K562 (cell line): ENCODE results near the gene KLRC4. TPM values are rescaled to one million over a fixed set of nuclear protein-coding genes. Genes with fewer than 3 reads are reported as not detected.

Experiments
- CBFA2T2 ChIP-seq: fragments of 450-650 bp; conservative IDR thresholded peaks from 2 replicates; pipeline ENCODE4 v1.6.1; 2017; ENCODE audit warnings: mild to moderate bottlenecking
- CBFA2T3 ChIP-seq: fragments of 450-650 bp; IDR thresholded peaks from 2 replicates; pipeline ENCODE4 v1.6.1; 2017
- CBX5 ChIP-seq: IDR thresholded peaks from 2 replicates; pipeline ENCODE4 v1.6.1; 2014; ENCODE audit warnings: low read depth, borderline replicate concordance
- COPS2 ChIP-seq: fragments of 450-650 bp; conservative IDR thresholded peaks from 2 replicates; pipeline ENCODE4 v1.6.1; 2016; ENCODE audit warnings: mild to moderate bottlenecking, moderate library complexity
- CXXC5 ChIP-seq: fragments of 250-450 bp; sonication (Bioruptor Pico); IDR thresholded peaks from 2 replicates; pipeline ENCODE4 v1.8.0; 2022; ENCODE audit warnings: inconsistent platforms, mild to moderate bottlenecking, moderate library complexity
- DIDO1 ChIP-seq: fragments of 450-650 bp; IDR thresholded peaks from 2 replicates; pipeline ENCODE4 v1.6.1; 2016; ENCODE audit warnings: low read depth, missing biosample characterization, missing genetic modification characterization
- EP400 ChIP-seq: fragments of 450-650 bp; IDR thresholded peaks from 2 replicates; pipeline ENCODE4 v1.6.1; 2017; ENCODE audit warnings: antibody characterized with exemption, mild to moderate bottlenecking, moderate library complexity
- KDM4B ChIP-seq, 2 experiments: fragments of 450-650 bp in 1 of 2; sonication (generic) in 1 of 2; IDR thresholded peaks; 2 replicates each; pipeline ENCODE4 v1.6.1; 2016 to 2017; ENCODE audit warnings: borderline replicate concordance in 2 of 2, antibody characterized with exemption in 1 of 2, low read depth in 1 of 2, mild to moderate bottlenecking in 1 of 2
- MTA2 ChIP-seq: fragments of 450-650 bp; IDR thresholded peaks from 2 replicates; pipeline ENCODE4 v1.6.1; 2016; ENCODE audit warnings: low read depth
- PRMT5 ChIP-seq: sonication (generic); formaldehyde crosslinking; IDR thresholded peaks from 2 replicates; pipeline ENCODE4 v1.5.0; 2020; ENCODE audit warnings: missing genetic modification reagents
- SMARCA4 ChIP-seq: fragments of 450-650 bp; IDR thresholded peaks from 2 replicates; pipeline ENCODE4 v1.6.1; 2016
- SOX6 ChIP-seq: fragments of 450-650 bp; IDR thresholded peaks from 2 replicates; pipeline ENCODE4 v1.6.1; 2014; ENCODE audit warnings: mild to moderate bottlenecking
- SREBF1 ChIP-seq: fragments of 150-350 bp; IDR thresholded peaks from 2 replicates; pipeline ENCODE4 v1.6.1; 2014; ENCODE audit warnings: antibody characterized with exemption, low read depth, low read length, borderline replicate concordance
- TGIF2 ChIP-seq: sonication (generic); formaldehyde crosslinking; IDR thresholded peaks from 2 replicates; pipeline ENCODE4 v1.8.1; 2022; ENCODE audit warnings: mild to moderate bottlenecking, missing genetic modification reagents, moderate library complexity
- TRIM25 ChIP-seq: fragments of 450-650 bp; IDR thresholded peaks from 2 replicates; pipeline ENCODE4 v1.7.0; 2016; ENCODE audit warnings: borderline replicate concordance
- ZBTB8A ChIP-seq: fragments of 450-650 bp; IDR thresholded peaks from 2 replicates; pipeline ENCODE4 v1.6.1; 2018; ENCODE audit warnings: mild to moderate bottlenecking, moderate library complexity; ENCODE audit not compliant: partially characterized antibody
- ZNF324 ChIP-seq: fragments of 250-450 bp; sonication (Bioruptor Pico); IDR thresholded peaks from 2 replicates; pipeline ENCODE4 v1.4.0; 2020; ENCODE audit warnings: mild to moderate bottlenecking
- ZNF347 ChIP-seq: fragments of 450-650 bp; formaldehyde crosslinking; IDR thresholded peaks from 2 replicates; pipeline ENCODE4 v1.4.0; 2020; ENCODE audit warnings: low read depth, mild to moderate bottlenecking, moderate library complexity
- ZNF395 ChIP-seq: fragments of 200-800 bp; sonication (Bioruptor generic); IDR thresholded peaks from 2 replicates; pipeline ENCODE4 v1.6.1; 2017; ENCODE audit warnings: missing genetic modification characterization, missing compliant biosample characterization
- ZNF431 ChIP-seq: sonication (generic); formaldehyde crosslinking; IDR thresholded peaks from 2 replicates; pipeline ENCODE4 v1.8.0; 2022; ENCODE audit warnings: mild to moderate bottlenecking, missing genetic modification reagents
- polyA plus RNA-seq, 8 experiments: library from polyadenylated mRNA; depleted of rRNA in 4 of 8; stranded (reverse) in 5 of 8; unstranded in 3 of 8; fragments of >200 nt; fragmentation: Nextera tagmentation in 2 of 8; fragmentation: Illumina TruSeq in 1 of 8; extraction: Ambion mirVana in 2 of 8; extraction: Trizol in 1 of 8; gene quantifications; 2 replicates each; pipeline versions ENCODE4 v1.2.1 to v1.2.3, GENCODE V29; 2011 to 2014; ENCODE audit warnings: inconsistent platforms in 1 of 8, missing spikeins in 1 of 8
- total RNA-seq, 7 experiments: library from RNA; depleted of rRNA in 6 of 7; stranded (reverse); fragments of >200 nt in 6 of 7; fragmentation: Illumina TruSeq in 2 of 7; extraction: Trizol in 2 of 7; gene quantifications; 2 replicates each; pipeline versions ENCODE4 v1.2.1 to v1.2.3, GENCODE V29; 2011 to 2021; ENCODE audit warnings: low replicate concordance in 1 of 7
- TF ChIP-seq, protein P1 (sequence below): fragments of 450-650 bp; IDR thresholded peaks from one replicate; pipeline ENCODE4 v1.6.1; 2018; ENCODE audit warnings: mild to moderate bottlenecking, moderate library complexity; ENCODE audit not compliant: partially characterized antibody

KLRC4 gene
- total and polyA plus RNA-seq, 9 of the 15 experiments (the other 6 are each of a cell fraction or from before 2014, with no cell fraction given), result 0.17 TPM; not detected in 8

DNA sequence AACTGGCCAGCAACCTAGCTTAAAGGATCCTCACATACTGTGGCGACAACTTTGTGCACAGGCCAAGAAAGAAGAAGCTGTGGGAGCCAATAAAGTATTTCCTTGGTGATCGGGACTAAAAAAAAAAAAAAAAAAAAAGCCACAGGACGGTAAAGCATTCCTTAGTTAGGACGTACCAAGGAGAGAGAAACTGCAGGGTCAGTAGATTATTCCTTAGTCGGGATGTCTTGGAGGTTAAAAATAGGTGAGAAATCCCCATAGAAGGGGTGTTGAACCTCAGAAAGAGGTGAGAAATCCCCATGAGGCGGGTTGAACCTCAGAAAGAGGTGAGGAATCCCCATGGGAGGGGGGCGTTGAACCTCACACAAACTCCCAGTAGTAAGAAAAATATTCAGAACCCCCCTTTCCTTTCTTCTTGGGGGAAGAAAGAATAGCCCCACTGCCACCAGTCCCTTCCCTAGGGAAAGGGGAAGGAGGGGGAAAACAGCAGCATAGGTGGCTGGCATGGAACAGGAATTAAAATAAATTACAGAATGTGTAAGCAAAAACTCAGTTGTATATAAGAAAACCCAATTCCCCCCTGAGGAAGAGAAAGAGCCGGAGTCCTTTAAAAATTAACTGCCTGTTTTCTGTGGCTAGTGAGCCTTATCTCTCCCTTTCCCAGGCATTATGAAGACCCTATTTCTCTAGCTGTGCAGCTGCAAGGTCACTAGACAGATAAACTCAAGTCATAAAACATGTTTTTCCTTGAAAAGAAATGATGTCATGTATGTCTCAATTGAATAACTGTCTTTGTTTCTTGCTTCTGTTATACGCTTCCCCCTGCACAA lies 46.5 kb downstream of the KLRC4 start (continued):
- TF ChIP-seq ZNF395 (CRISPR knock-in tag) (peak; percentile 24; the same call in 1 of the 2 replicates), MTA2 (peak; percentile 62), ZNF324 (CRISPR knock-in tag) (no peak), CBFA2T3 (peak; percentile 91), CBX5 (no peak), PRMT5 (CRISPR knock-in tag) (no peak), ZNF347 (CRISPR knock-in tag) (no peak), COPS2 (no peak), ZNF431 (CRISPR knock-in tag) (no peak), TRIM25 (no peak), CXXC5 (CRISPR knock-in tag) (no peak), SREBF1 (no peak), ZBTB8A (no peak), DIDO1 (tag) (no peak), CBFA2T2 (peak; percentile 84), EP400 (peak; percentile 37; the same call in 1 of the 2 replicates), SOX6 (peak; percentile 80; the same call in 1 of the 2 replicates), KDM4B (IDR thresholded peaks at IDR 0.05; ENCODE audit: borderline replicate concordance in 2 of 2, low read depth in 1 of 2) (no peak), SMARCA4 (peak; percentile 74), TGIF2 (CRISPR knock-in tag) (no peak)
- TF ChIP-seq, protein P1, sequence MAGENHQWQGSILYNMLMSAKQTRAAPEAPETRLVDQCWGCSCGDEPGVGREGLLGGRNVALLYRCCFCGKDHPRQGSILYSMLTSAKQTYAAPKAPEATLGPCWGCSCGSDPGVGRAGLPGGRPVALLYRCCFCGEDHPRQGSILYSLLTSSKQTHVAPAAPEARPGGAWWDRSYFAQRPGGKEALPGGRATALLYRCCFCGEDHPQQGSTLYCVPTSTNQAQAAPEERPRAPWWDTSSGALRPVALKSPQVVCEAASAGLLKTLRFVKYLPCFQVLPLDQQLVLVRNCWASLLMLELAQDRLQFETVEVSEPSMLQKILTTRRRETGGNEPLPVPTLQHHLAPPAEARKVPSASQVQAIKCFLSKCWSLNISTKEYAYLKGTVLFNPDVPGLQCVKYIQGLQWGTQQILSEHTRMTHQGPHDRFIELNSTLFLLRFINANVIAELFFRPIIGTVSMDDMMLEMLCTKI, result no peak
